Stimulated activated naive B cell treated with anti-CD40 and anti-IgM and Interleukin-4, amounts not matched to agents 10 μg/mL and 1 μg/mL and 100 μg/mL, for 72 hours (primary cell): ENCODE results near the gene SOX5.
"Not testable (repeated sequence)": the region's sequence is repeated elsewhere in the genome, so short reads cannot be mapped to it uniquely, and the experiment has no call there.

ENCODE experiments used
- ATAC-seq, 2 donors: fragments of 150-1000 bp; cut with Tn5 transposase; replicated peaks; 2 replicates each; pipeline ENCODE4 v1.10.0; 2021; ENCODE audit warnings: moderate library complexity in 1 of 2
- DNase-seq: peaks from one replicate; pipeline ENCODE4 v3.0.0; 2021
- H3K27ac Mint-ChIP-seq: one replicate; pipeline ENCODE4 v1.8.0; 2022; ENCODE audit warnings: mild to moderate bottlenecking, mixed read lengths
- H3K27me3 Mint-ChIP-seq, 2 donors: one replicate each; pipeline ENCODE4 v1.8.0; 2022; ENCODE audit warnings: mixed read lengths in 2 of 2
- H3K36me3 Mint-ChIP-seq, 2 donors: one replicate each; pipeline ENCODE4 v1.8.0; 2022; ENCODE audit warnings: mixed read lengths in 2 of 2, mild to moderate bottlenecking in 1 of 2
- H3K4me1 Mint-ChIP-seq, 2 donors: one replicate each; pipeline ENCODE4 v1.8.0; 2022; ENCODE audit warnings: mixed read lengths in 2 of 2, mild to moderate bottlenecking in 1 of 2
- H3K4me3 Mint-ChIP-seq, 2 donors: one replicate each; pipeline ENCODE4 v1.8.0; 2022; ENCODE audit warnings: mild to moderate bottlenecking in 2 of 2, mixed read lengths in 2 of 2, moderate library complexity in 1 of 2
- H3K9me3 Mint-ChIP-seq, 2 donors: one replicate each; pipeline ENCODE4 v1.8.0; 2022; ENCODE audit warnings: mixed read lengths in 2 of 2, mild to moderate bottlenecking in 1 of 2

The SOX5 gene

DNA sequence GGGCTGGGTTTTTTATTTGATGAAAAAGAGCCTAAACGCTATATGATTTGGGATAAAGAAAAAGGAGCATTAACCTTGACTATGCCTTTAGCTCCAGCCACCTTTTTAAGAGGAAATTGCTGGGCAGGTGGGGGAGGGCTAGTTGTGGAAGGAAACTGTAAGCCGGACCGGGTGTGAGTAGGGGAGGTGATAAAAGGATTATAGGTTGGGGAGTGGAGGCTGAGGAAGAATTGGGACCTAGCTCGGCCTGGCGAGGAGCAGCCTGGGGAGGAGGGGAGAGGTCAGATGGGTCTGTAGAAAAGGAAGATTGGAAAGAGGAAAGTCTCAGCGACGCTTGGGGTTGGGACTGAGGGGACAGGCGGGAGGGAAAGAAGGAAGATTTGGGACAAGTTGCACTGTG is 439.6 kb downstream of the SOX5 start:
- ATAC-seq, H3K27me3 Mint-ChIP-seq, H3K36me3 Mint-ChIP-seq, H3K27ac Mint-ChIP-seq, DNase-seq, H3K9me3 Mint-ChIP-seq, H3K4me1 Mint-ChIP-seq, H3K4me3 Mint-ChIP-seq: not testable (repeated sequence)

DNA sequence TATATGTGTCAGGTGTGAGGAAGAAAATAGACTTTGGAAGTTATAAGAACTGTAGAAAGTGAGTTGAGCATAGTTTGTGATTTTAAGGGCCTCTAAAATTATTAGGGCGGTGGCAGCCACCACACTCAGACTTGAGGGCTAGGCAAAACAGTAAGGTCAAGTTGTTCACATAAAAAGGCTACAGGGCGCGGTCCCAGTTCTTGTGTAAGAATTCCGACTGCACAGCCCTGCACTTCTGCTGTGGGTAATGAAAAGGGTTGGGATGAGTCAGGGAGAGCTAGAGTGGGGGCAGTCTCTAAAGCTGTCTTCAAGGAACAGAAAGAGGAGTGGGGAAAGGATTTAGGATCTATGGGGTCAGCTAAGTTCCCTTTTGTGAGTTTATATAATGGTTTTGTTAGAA is 441.7 kb downstream of the SOX5 start:
- H3K27ac Mint-ChIP-seq, H3K4me3 Mint-ChIP-seq, H3K4me1 Mint-ChIP-seq, H3K36me3 Mint-ChIP-seq, H3K27me3 Mint-ChIP-seq, ATAC-seq, DNase-seq: not testable (repeated sequence)
- peaks cover 8 to 10% of the 10 kb centered on the region in 2 donors for H3K9me3 Mint-ChIP-seq

DNA sequence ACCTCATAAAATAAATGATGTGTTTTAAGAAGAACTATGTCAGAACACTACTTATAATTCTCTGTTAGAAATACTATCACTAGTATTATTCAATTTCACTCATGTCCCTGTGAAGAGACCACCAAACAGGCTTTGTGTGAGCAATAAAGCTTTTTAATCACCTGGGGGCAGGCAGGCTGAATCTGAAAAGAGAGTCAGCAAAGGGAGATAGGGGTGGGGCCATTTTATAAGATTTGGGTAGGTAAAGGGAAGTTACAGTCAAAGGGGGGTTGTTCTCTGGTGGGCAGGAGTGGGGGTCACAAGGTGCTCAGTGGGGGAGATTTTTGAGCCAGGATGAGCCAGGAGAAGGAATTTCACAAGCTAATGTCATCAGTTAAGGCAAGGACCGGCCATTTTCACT is 443.7 kb downstream of the SOX5 start:
- H3K36me3 Mint-ChIP-seq, H3K27ac Mint-ChIP-seq, H3K4me3 Mint-ChIP-seq, ATAC-seq, H3K27me3 Mint-ChIP-seq, DNase-seq, H3K4me1 Mint-ChIP-seq: not testable (repeated sequence)
- H3K9me3 Mint-ChIP-seq, result peaks cover 7 to 10% of the 10 kb centered on the region in 2 donors

DNA sequence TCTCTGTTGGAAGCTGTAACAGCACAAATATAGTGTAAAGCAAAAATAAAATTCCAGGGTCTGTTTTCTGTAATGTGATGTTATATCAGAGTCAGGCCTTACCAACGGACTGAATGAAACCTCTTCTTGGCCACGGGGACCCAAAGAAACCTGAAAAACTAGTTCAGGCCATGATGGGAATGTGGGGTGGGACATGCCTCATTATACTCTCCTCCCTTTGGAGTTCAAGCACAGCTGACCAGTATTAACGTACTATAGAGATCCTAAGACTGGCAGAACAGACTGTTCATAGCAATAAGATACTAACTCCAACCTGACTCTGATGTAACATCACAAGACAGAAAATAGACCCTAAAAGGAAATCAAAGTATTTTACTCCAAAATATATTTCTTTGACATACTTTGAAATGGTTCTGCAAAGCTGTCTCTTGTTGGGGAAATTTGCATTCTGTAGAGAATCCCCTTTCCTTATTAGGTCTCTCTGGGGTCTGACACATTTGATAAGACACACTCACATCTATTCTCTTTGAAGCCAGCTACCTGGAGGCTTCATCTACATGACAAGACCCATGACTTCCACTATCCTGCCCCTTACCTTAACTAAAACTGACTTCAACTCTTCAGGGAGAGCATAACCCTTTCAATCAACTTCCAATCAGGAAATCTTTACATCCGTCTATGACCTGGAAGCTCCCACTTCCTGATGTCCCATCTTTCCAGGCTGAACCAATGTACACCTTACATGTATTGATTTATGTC is 444.6 kb downstream of the SOX5 start:
- ATAC-seq, result no peak
- H3K36me3 Mint-ChIP-seq, result no peaks in the 10 kb centered on the region
- no peak overlapping the region for H3K4me3 Mint-ChIP-seq
- no peak for DNase-seq
- no peaks in the 10 kb centered on the region for H3K4me1 Mint-ChIP-seq
- no peaks in the 10 kb centered on the region for H3K27me3 Mint-ChIP-seq
- no peak overlapping the region for H3K27ac Mint-ChIP-seq
- peaks cover 3 to 4% of the 10 kb centered on the region in 2 donors for H3K9me3 Mint-ChIP-seq

- Mint-ChIP-seq H3K4me1 (no peaks in the 10 kb centered on the region), H3K9me3 (peaks cover 2 to 4% of the 10 kb centered on the region in 2 donors), H3K27me3 (no peaks in the 10 kb centered on the region), H3K36me3 (no peaks in the 10 kb centered on the region), H3K4me3 (no peak overlapping the region), H3K27ac (no peak overlapping the region)
- DNase-seq (no peak), ATAC-seq (no peak)
These were observed 445.4 kb downstream of the SOX5 start for GRCh38 chr12:23504043-23504442.

- no peaks in the 10 kb centered on the region for H3K36me3 Mint-ChIP-seq
- H3K4me3 Mint-ChIP-seq, result no peak overlapping the region
- no peaks in the 10 kb centered on the region for H3K4me1 Mint-ChIP-seq
- peaks cover 2 to 4% of the 10 kb centered on the region in 2 donors for H3K9me3 Mint-ChIP-seq
- H3K27ac Mint-ChIP-seq, result no peak overlapping the region
- ATAC-seq, result no peak
- no peaks in the 10 kb centered on the region for H3K27me3 Mint-ChIP-seq
- DNase-seq, result no peak
These were observed 445.9 kb downstream of the SOX5 start for GRCh38 chr12:23503544-23503943.

DNA sequence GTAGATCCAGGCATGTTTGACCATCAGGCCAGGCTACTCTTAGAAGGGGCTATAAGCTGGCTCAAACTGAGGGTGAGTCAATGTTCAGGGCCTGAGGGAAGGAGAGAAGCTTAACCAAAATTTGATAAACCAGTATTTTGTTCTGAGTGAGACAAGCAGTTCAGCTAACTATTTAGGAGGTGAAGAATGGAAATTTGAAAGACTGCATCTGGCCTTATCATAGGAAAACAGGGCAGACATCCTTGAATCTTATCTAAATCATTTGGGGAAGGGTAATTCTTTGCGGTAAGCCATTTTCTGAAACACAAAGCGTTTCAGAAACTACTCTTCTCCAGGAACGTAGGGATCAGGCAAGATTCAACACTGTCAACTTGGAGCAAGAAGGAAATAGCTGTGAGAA is 447.2 kb downstream of the SOX5 start:
- ATAC-seq (no peak), DNase-seq (no peak)
- Mint-ChIP-seq H3K4me3 (no peak overlapping the region), H3K4me1 (no peaks in the 10 kb centered on the region), H3K27me3 (no peaks in the 10 kb centered on the region), H3K9me3 (peaks cover 2 to 4% of the 10 kb centered on the region in 2 donors), H3K36me3 (no peaks in the 10 kb centered on the region), H3K27ac (no peak overlapping the region)

DNA sequence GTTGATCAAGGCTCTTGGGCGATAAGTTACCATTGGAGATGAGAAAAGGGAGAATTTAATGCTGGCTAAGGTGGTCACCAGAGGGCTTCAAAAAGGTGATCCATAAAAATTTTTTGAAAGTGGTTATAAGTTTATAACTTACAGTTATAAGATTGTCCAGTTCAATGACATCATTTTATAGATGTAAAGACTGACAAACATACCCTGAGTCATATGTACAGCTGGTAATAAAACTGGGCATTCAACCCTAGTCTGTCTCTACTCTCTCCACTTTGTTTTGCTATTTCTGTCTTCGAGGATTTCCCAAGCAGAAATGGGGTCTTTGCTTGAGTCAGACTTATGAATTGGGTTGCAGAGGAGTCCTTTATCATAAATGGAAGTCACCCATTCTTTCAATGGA is 454.0 kb downstream of the SOX5 start:
- Mint-ChIP-seq H3K4me1 (no peaks in the 10 kb centered on the region), H3K27ac (no peak overlapping the region), H3K4me3 (no peak overlapping the region), H3K36me3 (no peaks in the 10 kb centered on the region), H3K9me3 (peaks cover 1 to 4% of the 10 kb centered on the region in 2 donors), H3K27me3 (no peaks in the 10 kb centered on the region)
- no peak for ATAC-seq
- DNase-seq, result no peak

GRCh38 chr12:23493672-23494071 is 455.8 kb downstream of the SOX5 start:
- Mint-ChIP-seq H3K36me3 (no peaks in the 10 kb centered on the region), H3K4me3 (no peak overlapping the region), H3K27me3 (no peaks in the 10 kb centered on the region), H3K27ac (no peak overlapping the region), H3K9me3 (peaks cover 1 to 4% of the 10 kb centered on the region in 2 donors), H3K4me1 (no peaks in the 10 kb centered on the region)
- ATAC-seq (no peak), DNase-seq (no peak)

GRCh38 chr12:23491029-23491428 is 458.4 kb downstream of the SOX5 start:
- not testable (repeated sequence) for H3K27me3 Mint-ChIP-seq, DNase-seq, H3K4me3 Mint-ChIP-seq, H3K36me3 Mint-ChIP-seq, H3K9me3 Mint-ChIP-seq, H3K27ac Mint-ChIP-seq, ATAC-seq, H3K4me1 Mint-ChIP-seq

DNA sequence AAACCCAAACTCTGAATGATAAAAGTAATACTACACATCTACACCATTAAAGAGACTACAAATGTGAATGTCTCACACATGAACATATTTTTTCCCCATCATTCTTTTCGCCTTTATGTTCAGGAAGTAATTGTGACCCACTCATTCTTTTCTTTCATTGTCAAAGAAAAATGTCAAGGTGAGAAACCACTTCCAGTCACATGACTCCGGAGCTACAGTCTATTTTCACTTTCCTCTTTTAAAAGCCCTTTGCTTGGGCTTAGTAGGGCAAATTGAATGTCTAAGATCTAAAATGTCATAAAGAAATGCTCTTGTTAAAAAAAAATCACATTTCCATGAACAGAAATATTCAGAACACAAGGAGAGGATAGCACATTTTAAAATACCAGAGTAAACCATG is 461.3 kb downstream of the SOX5 start:
- Mint-ChIP-seq H3K36me3 (no peaks in the 10 kb centered on the region), H3K27ac (no peak overlapping the region), H3K9me3 (peaks cover 4 to 5% of the 10 kb centered on the region in 2 donors), H3K27me3 (no peaks in the 10 kb centered on the region), H3K4me3 (no peak overlapping the region), H3K4me1 (no peaks in the 10 kb centered on the region)
- ATAC-seq (no peak), DNase-seq (no peak)

DNA sequence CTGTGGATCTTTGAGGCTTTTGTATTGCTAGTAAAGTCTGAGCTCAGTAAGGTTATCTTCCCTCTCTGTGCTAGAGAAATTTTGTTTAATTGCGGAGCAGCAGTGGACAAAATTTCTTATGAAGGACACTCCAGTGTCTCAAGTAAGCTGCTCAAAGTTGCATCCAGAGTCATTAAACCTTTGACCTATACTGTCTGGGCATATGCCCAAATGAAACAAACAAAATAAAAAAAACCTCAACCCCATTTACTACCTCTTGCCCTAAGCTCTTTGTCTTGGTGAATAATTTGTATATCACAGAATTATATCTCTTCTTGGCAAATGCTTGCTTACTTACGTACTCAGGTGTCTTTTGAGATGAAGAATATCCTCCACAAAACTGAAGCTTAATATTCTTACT is 465.2 kb downstream of the SOX5 start:
- ATAC-seq (no peak), DNase-seq (no peak)
- no peaks in the 10 kb centered on the region for H3K27me3 Mint-ChIP-seq
- H3K27ac Mint-ChIP-seq, result no peak overlapping the region
- H3K36me3 Mint-ChIP-seq, result no peaks in the 10 kb centered on the region
- H3K4me3 Mint-ChIP-seq, result no peak overlapping the region
- H3K9me3 Mint-ChIP-seq, result peaks cover 9 to 10% of the 10 kb centered on the region in 2 donors
- H3K4me1 Mint-ChIP-seq, result no peaks in the 10 kb centered on the region

- H3K27me3 Mint-ChIP-seq, result no peaks in the 10 kb centered on the region
- no peak overlapping the region for H3K4me3 Mint-ChIP-seq
- H3K27ac Mint-ChIP-seq, result no peak overlapping the region
- peaks cover 13 to 14% of the 10 kb centered on the region in 2 donors for H3K9me3 Mint-ChIP-seq
- ATAC-seq (no peak), DNase-seq (no peak)
- no peaks in the 10 kb centered on the region for H3K36me3 Mint-ChIP-seq
- no peaks in the 10 kb centered on the region for H3K4me1 Mint-ChIP-seq
These were observed 466.9 kb downstream of the SOX5 start for GRCh38 chr12:23482571-23482970.
